BJ (cell line): ENCODE results near the gene DHCR7. TPM values are rescaled to one million over a fixed set of nuclear protein-coding genes. Genes with fewer than 3 reads are reported as not detected.

Experiments used
- CTCF ChIA-PET: fragments of 350-600 bp; formaldehyde crosslinking; extraction: SDS; loops from one replicate; lab custom pipeline; 2021; ENCODE audit warnings: antibody characterized with exemption, inconsistent platforms; lab: Yijun Ruan, JAX
- POLR2A ChIA-PET: fragments of 300-600 bp; sonication (Branson Sonifier 250); formaldehyde crosslinking; extraction: SDS; loops from one replicate; lab custom pipeline; 2021; ENCODE audit warnings: antibody characterized with exemption; lab: Charles Lee
- DNase-seq: peaks from one replicate; pipeline ENCODE4 v3.0.0-alpha.2; 2011; ENCODE audit warnings: low read depth
- H3K27me3 ChIP-seq: 2 replicates; pipeline ENCODE4 v1.6.0; 2011; ENCODE audit warnings: low read length; ENCODE audit not compliant: control insufficient read depth, insufficient read depth
- H3K36me3 ChIP-seq: 2 replicates; pipeline ENCODE4 v1.5.1; 2011; ENCODE audit warnings: low read length; ENCODE audit not compliant: control insufficient read depth, insufficient read depth
- H3K4me3 ChIP-seq: 2 replicates; pipeline ENCODE4 v1.5.1; 2011; ENCODE audit warnings: low read depth, mild to moderate bottlenecking, control low read depth, low read length
- CTCF ChIP-seq: IDR thresholded peaks from 2 replicates; pipeline ENCODE4 v1.5.1; 2011; ENCODE audit warnings: low read depth, mild to moderate bottlenecking, control low read depth, inconsistent platforms, low read length, moderate library complexity; ENCODE audit not compliant: insufficient read depth
- polyA plus RNA-seq: library from polyadenylated mRNA; depleted of rRNA; stranded (reverse); fragments of >200 nt; gene quantifications from 2 replicates; pipeline ENCODE4 v1.2.3, GENCODE V29; 2011

Gene DHCR7
- polyA plus RNA-seq, 1 experiment = 61.1 TPM

- ChIA-PET POLR2A (no interaction called here), CTCF (interaction anchor here (1.0 kb wide), 1 partner anchor 11 kb away, joined by 3 read pairs; no protein-coding TSS in a partner anchor)
- Histone ChIP-seq H3K4me3 (no peak overlapping the region), H3K36me3 (peaks cover 40% of the 10 kb centered on the region), H3K27me3 (no peaks in the 10 kb centered on the region)
- no peak for DNase-seq
- TF ChIP-seq CTCF = no peak
Measured at GRCh38 chr11:71474141-71474770, 26.1 kb upstream of the DHCR7 start.

GRCh38 chr11:71473793-71474080 lies 25.5 kb upstream of the DHCR7 start:
- POLR2A ChIA-PET = no interaction called here
- TF ChIP-seq CTCF = no peak
- H3K36me3 ChIP-seq = peaks cover 40% of the 10 kb centered on the region
- CTCF ChIA-PET = no interaction called here
- H3K27me3 ChIP-seq = no peaks in the 10 kb centered on the region
- no peak for DNase-seq
- H3K4me3 ChIP-seq = no peak overlapping the region

- Histone ChIP-seq H3K27me3 (no peaks in the 10 kb centered on the region), H3K4me3 (no peak overlapping the region), H3K36me3 (peaks cover 36% of the 10 kb centered on the region)
- ChIA-PET CTCF (no interaction called here), POLR2A (no interaction called here)
- no peak for DNase-seq
- no peak for TF ChIP-seq CTCF
Measured at GRCh38 chr11:71472941-71473792, 25.0 kb upstream of the DHCR7 start.

- TF ChIP-seq CTCF = no peak
- DNase-seq = no peak
- Histone ChIP-seq H3K27me3 (no peaks in the 10 kb centered on the region), H3K36me3 (peaks cover 34% of the 10 kb centered on the region), H3K4me3 (no peak overlapping the region)
- POLR2A ChIA-PET = no interaction called here
- CTCF ChIA-PET = no interaction called here
Measured at GRCh38 chr11:71472357-71472885, 24.2 kb upstream of the DHCR7 start.

- H3K36me3 ChIP-seq = peaks cover 32% of the 10 kb centered on the region
- no peak for TF ChIP-seq CTCF
- no peak overlapping the region for H3K4me3 ChIP-seq
- DNase-seq = no peak
- POLR2A ChIA-PET = no interaction called here
- CTCF ChIA-PET = no interaction called here
- no peaks in the 10 kb centered on the region for H3K27me3 ChIP-seq
Measured at GRCh38 chr11:71470946-71471345, 22.8 kb upstream of the DHCR7 start.
